Hindlimb muscle (tissue), 1 donor: ENCODE data around the gene DDX39B. TPM values are rescaled to one million over a fixed set of nuclear protein-coding genes. Genes with fewer than 3 reads are reported as not detected.

Experiments used
- DNase-seq: peaks from one replicate; pipeline ENCODE4 v3.0.0-alpha.2; 2013
- polyA plus RNA-seq: library from polyadenylated mRNA; unstranded; fragments of 120-200 nt; gene quantifications from one replicate; pipeline ENCODE4 v1.2.1, GENCODE V29; 2013; ENCODE audit not compliant: insufficient read length

DDX39B gene
- polyA plus RNA-seq, 1 donor: 420 TPM

DNA sequence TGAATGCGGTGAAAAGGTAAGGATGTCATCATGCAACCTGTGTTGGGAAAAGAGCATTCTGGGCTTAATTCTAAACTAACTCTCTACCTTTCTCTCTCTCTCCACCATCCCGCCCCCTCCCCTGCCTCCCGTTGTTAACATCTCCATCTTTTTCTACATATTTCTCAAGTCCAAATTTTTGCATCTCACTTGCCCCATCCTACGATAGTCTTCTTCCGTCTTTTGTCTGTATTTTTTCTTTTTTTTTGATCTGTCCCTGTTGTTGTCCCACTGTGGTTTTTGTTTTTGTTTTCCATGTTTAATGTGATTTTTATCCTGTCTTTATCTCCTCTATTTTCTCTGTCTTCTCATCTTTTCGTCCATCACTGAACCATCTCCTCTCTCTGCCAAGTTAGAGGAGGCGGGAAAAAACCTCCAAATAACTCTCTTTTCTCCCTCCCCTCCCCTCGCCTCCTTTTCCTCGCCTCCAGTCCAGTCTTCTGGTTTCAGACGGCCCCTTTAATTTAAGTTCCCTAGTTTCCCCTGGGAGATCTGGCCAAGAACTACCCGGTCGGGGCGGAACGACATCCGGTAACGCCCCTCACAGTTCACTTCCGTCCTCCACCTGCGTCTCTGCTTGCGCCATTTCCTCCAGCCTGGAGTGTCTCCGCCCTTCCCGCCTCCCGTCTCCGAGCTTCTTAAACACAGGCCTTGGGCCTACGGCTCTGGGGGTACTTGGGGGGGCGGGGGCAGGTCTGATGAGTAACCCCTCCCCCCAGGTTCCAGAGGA lies 5.3 kb upstream of the DDX39B start, which contains the start of gene NFKBIL1:
Gene NFKBIL1 (plus strand): TSS at position 651 of the 769 bp plus-strand sequence. CDS start 87 bp downstream, at position 738.
- DNase-seq: peak; percentile 98

DNA sequence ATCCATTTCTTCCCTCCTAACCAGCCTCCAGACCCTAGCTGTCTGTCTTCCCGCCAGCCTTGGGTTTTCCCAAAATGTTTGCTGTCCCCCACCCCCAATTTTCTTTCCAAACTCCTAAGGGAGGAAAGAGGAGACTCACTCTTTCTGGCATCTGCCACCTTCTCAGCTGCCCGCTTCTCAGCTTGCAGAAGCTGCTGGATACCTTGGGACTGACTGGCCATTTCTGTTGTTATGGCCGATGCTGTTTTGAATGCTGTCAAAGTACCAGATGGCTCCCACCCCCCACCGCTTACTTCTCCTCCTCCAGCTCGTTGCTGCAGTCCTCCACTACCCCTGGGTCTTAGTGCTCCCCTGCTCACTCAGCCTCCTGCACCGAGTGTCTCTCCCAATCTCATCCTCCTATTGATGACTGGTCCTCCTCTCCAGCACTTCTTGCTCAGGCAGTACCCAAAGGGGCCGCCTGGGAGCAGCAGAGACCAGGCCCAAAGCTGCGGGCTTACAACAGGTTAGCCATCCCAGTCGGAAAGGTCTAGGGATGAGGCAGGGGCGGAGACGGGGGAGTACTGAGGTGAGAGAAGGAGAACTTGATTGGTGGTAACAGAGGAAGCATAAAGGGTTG lies 4.6 kb upstream of the DDX39B start, which contains the start of gene ATP6V1G2:
Gene ATP6V1G2 (minus strand): TSS at position 270 of the 619 bp plus-strand sequence. CDS start 49 bp downstream, at position 221.
- DNase-seq: peak; percentile 89

DNA sequence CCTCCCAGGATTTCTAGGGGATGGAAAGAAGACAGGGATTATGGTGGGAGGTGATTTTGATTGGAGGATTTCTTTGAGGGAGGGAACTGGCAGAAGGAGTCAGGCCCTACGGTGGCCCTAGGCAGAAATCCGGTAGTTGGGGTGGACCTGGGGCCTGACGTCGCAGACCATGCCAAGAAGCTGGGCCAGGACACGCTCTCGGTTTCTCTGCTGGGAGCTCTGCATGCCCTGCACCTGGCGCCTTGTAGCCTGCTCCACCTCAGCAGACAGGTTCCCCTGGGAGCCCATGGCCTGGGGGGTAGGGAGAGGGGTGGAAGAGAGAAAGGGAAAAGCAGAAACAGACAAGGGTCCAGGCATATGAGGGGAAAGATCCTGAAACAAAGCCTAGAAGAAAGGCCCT lies 3.5 kb upstream of the DDX39B start:
- no peak for DNase-seq

DNA sequence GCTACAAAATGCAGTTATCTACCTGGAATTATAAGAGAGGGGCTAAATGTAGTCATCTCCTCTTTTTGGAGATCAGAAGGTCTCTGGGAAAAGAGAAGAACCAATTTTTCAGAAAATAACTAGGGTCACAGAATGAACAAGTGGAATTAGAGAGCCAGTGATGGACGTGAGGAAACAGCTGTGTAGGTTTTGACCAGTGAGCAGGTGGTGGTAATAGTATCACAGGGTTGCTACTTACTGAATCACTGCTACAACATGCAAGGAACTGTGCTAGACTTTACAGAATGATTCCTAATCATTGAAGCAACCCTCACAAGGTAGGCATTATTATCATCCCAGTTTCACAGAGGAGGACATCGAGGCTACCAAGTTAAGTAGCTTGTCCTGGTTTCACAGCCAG lies 2.9 kb upstream of the DDX39B start:
- no peak for DNase-seq

DNA sequence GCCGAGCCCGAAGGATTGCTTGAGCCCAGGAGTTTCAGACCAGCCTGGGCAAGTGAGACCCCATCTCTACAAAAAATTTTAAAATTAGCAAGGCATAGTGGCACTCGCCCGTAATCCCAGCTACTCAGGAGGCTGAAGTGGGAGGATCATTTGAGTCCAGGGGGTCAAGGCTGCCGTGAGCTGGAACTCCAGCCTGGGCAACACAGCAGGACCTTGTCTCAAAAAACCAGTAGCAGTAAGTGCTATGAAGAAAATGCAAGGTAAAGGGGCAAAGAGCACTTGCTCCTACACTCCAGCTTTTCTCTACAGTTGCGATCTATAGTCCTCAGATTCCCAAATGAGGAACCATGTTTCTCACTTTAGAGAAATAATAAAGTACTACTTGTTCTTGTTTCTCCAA lies 1.8 kb upstream of the DDX39B start:
- no peak for DNase-seq

DNA sequence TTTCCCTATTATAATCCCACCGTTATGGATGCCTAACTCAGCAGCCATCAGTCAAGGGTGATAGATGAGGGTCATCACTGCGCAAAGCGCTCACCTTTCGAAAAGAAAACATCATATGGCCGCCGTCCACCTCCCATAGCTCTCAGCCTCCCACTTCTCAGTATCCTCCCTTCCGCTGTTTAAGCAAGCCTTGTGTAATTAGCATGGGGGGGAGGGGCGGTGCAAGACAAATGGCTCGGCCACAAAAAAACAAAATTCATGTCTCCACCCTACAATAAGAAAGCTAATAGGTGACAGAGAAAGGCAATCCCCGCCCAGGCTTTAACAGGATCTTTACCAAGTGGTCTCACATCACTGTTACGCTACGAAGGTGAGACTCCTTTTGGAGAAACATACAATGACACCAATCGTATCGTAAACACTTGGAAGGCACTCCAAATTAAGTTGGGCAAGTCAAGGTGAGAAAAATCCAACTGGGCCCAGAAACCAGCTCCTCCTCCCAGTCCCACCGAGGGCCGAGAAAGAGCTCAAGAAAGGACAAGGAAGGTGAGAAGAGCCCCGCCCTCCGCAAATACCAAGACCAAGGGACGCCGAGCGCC lies 645 bp downstream of the DDX39B start:
- DNase-seq: no peak

DNA sequence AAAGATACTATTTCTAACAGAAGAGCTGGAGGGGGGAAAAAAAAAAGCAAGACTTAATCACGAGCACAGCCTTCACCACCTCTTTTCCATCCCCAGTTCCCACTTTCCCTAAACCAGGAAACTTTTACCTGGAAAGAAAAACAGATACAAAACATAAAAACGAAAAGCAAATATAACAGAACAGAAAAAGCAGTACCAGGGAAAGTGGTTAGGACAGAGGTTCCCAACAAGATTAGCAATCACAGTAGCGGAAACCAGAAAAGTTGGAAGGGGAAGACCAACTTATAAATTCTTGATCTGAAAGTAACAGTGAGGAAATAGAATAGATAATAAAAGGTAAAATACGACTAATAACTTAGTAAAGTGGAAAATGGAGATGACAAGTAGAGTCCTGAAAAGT lies 1.2 kb downstream of the DDX39B start:
- no peak for DNase-seq

DNA sequence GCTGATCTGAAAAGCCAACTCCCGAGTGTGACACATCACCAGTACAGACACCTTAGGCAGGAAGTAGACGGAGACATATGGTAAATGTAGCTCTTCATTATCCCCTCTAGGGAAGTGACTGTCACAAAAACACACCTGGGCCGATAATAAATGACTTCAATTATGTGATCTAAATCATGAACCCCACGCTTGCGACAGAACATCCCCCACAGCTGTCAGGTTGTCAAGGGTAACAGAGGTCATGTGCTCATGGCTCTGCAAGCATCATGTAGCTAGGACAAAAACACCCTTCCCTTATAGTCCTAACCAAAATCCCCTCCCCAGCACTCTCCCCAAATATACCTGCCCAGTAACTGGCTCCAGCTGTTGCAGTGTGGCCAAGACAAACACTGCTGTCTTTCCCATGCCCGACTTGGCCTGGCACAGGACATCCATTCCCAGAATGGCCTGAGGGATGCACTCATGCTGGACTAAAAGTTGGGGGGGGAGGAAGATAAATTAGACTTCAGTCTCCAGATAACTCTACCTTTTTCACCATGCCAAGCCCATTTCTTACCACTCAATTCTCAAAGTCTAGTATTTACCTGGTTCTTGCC lies 2.9 kb downstream of the DDX39B start:
- DNase-seq: no peak

DNA sequence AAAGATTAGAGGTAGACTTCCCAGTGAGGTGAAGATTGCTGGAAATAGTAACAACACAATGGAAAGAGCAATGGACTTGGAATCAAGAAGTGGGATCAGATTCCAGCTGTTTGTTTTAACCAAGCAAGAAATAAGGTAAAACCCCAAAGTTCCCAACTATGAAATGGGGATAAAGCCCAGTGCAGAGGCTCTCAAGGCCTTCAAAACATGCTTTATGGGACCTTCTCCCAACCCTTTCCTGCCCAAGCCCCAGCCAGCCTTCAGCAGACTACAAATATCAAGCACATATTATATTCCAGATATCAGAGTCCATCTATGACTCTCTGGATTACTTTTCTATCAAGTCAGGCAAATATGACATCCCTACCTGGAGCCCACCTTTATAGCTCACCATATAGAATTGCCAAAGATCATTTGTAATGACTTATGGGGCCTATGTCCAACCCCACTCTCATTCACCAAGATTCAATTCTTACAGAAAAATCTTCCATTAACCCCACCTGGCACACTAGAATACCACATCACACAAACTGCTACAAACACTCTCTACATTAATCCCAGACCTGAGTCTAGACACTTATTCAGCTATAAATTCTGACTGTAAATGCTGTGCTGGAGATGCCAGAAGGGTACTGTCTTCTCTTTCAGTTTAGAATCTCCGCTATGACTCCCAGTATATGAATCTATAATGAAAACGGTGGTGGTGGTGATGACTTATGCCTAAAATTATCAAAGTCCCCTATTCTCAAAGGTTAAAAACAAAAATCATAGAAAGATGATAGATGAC lies 6.1 kb downstream of the DDX39B start:
- no peak for DNase-seq

DNA sequence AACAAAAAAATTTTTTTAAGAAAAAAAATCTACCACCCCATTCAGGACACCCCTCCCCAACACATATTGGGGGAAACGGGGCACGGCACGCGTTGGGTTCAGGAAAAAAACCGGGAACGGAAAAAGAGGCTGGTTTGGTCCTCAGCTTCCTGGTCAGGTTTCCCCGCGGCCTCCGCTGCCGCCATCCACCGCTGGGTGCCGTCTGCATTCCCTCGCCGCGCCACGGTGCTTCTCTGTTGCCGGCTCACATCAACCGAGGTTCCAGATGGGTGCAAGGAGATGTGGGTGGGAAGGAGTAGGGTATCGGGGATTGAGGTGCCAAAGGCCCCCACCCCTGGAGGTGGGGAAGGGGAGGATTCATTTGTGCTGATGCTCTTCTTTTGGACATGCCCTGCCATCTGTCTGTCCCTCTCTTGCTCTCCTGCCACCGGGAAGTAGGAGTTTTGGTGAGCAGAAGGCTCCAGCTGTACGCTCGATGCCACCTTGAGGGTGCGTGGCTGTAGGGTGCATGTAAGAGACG lies 7.2 kb downstream of the DDX39B start:
- no peak for DNase-seq

DNA sequence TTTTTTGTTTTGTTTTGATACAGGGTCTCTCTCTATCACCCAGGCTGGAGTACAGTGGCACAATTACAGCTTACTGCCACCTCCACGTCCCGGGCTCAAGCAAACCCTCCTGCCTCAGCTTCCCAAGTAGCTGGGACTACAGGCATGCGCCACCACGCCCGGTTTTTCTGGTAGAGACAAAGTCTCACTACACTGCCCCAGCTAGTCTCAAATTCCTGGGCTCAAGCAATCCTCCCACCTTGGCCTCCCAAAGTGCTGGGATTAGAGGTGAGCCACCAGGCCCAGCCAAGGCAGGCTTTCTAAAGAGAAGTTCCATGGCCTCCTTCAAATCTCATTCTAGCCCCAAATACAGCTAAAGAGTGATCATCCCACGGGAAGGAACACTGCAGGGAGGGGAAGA lies 7.8 kb downstream of the DDX39B start:
- DNase-seq: no peak

DNA sequence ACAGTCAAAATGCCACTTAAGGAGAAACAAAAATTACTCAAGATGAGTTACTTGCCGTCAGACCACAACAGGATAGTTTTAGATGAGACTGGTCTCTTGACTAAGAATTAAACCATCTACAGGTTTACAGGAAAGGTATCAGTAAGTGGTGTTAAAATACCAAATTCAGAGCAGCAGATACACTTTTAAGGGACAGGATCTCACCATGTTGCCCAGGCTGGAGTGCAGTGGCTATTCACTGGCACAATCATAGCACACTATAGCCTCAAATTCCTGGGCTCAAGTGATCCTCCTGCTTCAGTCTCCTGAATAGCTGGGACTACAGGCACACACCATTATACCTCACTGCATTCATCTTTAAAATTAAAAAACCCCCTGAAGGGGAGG lies 8.4 kb downstream of the DDX39B start:
- DNase-seq: no peak

DNA sequence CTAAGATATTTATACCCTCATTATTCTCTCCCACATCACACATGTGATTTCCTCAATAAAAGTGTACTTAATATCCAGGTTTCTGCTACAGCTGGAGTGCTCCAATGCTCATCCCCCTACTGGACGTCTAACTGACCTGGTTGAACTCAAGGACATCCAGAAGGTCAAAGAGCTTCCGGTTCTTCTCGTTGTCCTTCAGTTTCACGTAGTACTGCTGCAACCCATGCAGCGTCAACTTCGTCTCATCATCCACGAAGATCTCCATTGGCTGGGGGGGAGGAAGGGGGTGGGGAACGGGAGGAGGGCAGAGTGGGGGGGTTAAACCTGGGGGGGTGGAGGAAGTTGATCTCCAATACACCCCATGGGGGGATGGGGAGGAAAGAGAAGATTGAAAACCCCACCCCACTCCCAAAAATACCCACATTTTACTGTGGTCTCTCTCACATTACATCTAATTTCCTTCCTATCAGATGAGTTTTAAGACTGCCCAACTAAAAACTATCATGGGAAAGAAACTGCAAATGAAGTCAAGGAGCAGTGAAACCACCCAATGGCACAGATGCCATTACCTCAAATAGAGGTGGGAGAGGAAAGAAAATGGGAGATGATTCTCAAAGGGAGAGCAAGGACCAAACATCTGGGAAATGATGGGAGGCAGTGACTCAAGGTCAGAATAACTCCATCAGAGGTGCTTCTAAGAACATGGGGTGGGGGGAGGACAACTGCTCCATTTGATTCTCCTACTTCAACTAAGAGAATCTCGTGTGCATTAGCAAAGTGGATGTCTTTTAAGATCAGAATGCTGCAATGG lies 9.0 kb downstream of the DDX39B start:
- no peak for DNase-seq

DNA sequence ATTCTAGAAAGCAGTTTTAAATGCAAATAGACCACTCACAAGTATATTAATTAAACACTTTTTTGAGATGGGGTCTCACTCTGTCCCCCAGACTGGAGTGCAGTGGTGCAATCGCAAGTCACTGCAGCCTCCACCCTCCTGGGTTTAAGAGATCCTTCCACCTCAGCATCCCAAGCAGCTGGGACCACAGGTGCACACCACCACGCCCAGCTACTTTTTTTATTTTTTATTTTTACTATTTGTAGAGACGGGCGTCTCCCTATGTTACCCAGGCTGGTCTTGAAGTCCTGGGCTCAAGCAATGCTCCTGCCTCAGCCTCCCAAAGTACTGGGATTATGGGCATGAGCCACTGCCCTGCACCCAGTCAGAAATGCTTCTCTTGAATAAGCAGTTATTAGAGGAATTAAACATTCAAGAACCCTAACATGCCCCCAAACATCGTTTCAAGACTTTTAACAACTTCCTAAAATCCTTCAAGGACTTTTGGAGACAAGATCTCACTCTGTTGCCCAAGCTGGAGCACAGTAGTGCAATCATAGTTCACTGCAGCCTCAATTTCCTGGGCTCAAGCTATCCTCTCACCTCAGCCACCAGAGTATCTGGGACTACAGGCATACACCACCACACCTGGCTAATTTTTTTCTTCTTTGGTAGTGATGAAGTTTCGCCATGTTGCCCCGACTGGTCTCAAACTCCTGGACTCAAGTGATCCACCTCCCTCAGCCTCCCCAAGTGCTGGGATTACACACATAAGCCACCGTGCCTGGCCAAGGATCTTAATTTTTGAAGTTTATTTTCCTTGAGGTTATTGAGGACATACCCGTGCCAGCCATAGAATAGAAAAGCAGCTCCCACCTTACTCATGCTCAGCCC lies 9.8 kb downstream of the DDX39B start:
- no peak for DNase-seq

DNA sequence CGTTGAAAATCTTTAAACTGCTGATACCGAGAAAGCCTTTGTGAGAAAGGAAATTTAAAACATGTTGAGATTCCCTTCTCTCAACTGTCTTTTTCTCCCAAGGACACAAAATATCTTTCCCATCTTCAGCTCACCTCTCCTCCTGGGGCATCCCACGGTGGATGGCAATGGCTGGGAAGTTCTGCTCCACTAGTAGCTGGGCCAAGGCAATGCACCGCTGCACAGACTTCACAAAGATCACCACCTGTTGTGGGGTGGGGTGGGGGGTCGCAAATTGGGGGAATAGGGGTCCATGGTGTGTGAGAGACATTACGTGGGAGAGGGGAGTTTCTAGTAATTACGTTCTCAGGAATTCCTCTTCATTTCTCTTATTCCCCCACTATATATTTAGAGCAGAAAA lies 10.6 kb downstream of the DDX39B start:
- DNase-seq: no peak

DNA sequence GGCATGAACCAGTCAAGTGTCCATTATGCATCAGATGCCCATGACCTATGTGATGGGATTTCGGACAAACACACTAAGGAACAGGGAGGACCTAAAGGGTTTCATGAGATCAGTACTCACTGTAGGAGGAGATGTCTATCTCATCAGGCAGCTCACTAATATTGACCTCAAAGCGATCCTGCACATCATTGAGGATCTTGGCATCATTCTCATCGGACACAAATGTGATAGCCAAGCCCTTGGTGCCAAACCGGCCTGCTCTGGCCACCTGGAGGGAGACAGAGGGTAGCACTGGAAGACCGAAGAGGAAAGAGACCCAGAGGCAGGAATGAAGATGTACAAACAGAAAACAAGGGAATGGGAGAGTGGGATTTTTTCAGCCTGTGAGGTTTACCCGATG lies 11.1 kb downstream of the DDX39B start:
- DNase-seq: no peak

DNA sequence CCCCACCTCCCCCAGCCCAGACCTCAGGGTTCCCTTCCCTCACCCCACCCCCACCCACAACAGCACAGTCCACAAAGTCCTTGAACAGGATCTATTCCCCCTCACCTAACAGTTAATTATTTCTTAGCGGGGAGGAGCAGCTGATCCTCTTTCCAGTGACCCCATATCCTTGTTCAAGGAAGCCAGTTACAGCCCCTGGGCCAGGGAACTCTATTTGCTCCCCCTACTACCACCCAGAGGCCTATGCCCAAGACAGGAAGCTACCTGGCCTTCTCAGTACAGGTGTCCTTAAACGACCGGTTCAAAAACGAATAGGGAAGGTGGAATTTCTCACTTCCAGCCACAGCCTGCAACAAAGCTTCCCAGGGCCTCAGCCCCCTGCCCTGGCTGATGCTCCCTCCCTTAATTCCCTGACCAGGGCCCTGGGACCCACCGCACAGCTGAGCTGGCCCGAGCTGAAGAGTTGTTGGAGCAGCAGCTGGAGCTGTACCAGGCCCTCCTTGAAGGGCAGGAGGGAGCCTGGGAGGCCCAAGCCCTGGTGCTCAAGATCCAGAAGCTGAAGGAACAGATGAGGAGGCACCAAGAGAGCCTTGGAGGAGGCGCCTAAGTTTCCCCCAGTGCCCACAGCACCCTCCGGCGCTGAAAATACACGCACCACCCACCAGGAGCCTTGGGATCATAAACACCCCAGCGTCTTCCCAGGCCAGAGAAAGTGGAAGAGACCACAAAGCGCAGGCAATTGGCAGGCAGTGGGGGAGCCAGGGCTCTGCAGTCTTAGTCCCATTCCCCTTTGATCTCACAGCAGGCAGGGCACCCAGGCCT lies 12.3 kb downstream of the DDX39B start:
- DNase-seq: no peak

DNA sequence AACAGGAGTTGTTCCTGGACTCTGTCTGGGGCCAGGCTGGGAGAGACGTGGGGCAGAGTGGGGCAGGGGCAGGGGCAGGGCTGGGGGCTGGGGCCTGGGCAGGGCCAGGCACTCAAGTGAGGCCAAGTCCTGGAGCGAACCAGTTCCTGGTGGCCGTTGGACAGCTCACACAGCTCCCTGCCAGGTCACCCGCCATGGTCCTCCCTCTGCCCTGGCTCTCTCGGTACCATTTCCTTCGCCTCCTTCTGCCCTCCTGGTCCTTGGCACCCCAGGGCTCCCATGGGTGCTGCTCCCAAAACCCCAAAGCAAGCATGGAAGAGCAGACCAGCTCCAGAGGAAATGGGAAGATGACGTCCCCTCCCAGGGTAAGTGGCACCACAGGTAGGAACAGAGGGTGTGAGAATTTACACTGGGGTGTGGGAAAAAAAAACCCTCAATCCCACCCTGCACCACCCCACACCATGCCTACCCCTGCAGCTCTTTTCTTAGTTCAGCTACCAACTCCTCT lies 12.9 kb downstream of the DDX39B start, which contains the start of gene MCCD1:
Gene MCCD1 (plus strand): TSS at position 142 of the 508 bp plus-strand sequence. CDS start 53 bp downstream, at position 195.
- no peak for DNase-seq

DNA sequence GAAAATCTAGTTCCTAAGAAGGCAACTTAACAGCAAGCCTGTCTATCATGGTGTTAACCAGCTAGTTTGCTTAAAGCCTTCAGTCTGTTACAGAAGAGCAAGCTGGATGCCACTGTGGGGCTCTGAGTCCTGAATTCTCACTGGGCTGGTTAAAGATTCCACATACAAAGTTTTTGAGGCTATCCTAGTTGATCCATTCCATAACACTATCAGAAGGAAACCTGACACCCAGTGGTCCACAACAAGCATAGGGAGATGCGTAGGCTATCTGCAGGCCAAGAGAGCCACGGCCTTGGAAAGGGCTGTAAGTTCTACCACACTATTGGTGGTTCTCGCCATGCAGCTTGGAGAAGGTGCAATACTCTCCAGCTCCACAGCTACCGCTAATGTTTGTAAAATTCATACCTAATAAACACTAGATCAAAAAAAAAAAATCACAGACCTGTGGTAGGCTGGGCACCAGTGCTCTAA lies 13.5 kb downstream of the DDX39B start:
- DNase-seq: no peak
